SW 1271 (cell line): ENCODE data around the gene MET.
"Not testable (repeated sequence)": the region's sequence is repeated elsewhere in the genome, so short reads cannot be mapped to it uniquely, and the experiment has no call there.

Experiments
- DNase-seq, 2 experiments: peaks; one replicate each; lab custom pipeline; 2025; lab: John Stamatoyannopoulos, UW

The MET gene

GRCh38 chr7:116809636-116810266, 137.8 kb downstream of the MET start:
- peak in 1 of 2 experiments; percentile 67 for DNase-seq

GRCh38 chr7:116810267-116811116, 138.5 kb downstream of the MET start:
- no peak for DNase-seq

GRCh38 chr7:116811768-116812167, 139.8 kb downstream of the MET start:
- DNase-seq = no peak

- DNase-seq = no peak
Observed at GRCh38 chr7:116812860-116813259, 140.9 kb downstream of the MET start.

- DNase-seq = not testable (repeated sequence)
Observed at GRCh38 chr7:116813371-116813770, 141.4 kb downstream of the MET start.

- no peak for DNase-seq
Observed at GRCh38 chr7:116815041-116815440, 143.0 kb downstream of the MET start.

- DNase-seq = no peak
Observed at GRCh38 chr7:116820149-116820548, 148.2 kb downstream of the MET start.

GRCh38 chr7:116821647-116822046, 149.7 kb downstream of the MET start:
- DNase-seq = not testable (repeated sequence)

- no peak for DNase-seq
Observed at GRCh38 chr7:116824449-116824848, 152.5 kb downstream of the MET start.

- DNase-seq = no peak
Observed at GRCh38 chr7:116828281-116828680, 156.3 kb downstream of the MET start.

GRCh38 chr7:116829041-116829440, 157.0 kb downstream of the MET start:
- DNase-seq = no peak

GRCh38 chr7:116829493-116829892, 157.5 kb downstream of the MET start:
- no peak for DNase-seq

- no peak for DNase-seq
Observed at GRCh38 chr7:116832692-116833091, 160.7 kb downstream of the MET start.

- no peak for DNase-seq
Observed at GRCh38 chr7:116834815-116835504, 163.0 kb downstream of the MET start.

- no peak for DNase-seq
Observed at GRCh38 chr7:116836048-116836447, 164.1 kb downstream of the MET start.

GRCh38 chr7:116836911-116837310, 164.9 kb downstream of the MET start:
- DNase-seq = no peak

GRCh38 chr7:116837586-116837985, 165.6 kb downstream of the MET start:
- DNase-seq = no peak

GRCh38 chr7:116840256-116840655, 168.3 kb downstream of the MET start:
- no peak for DNase-seq

- DNase-seq = no peak
Observed at GRCh38 chr7:116842371-116842770, 170.4 kb downstream of the MET start.

GRCh38 chr7:116843378-116843777, 171.4 kb downstream of the MET start:
- DNase-seq = no peak
